Measurements from ENCODE around the gene TCEA2. TPM values are rescaled to one million over a fixed set of nuclear protein-coding genes. Genes with fewer than 3 reads are reported as not detected.
"Not testable (repeated sequence)": the region's sequence is repeated elsewhere in the genome, so short reads cannot be mapped to it uniquely, and the experiment has no call there.

TCEA2 gene
- total RNA-seq, 4 donors from 2014 or later: 22.8 to 59.0 (median 43.6) TPM

GRCh38 chr20:64084685-64085152, 21.7 kb downstream of the TCEA2 start:
- WGBS: 10% methylated on average over 2 of the region's 23 CpGs
- Histone ChIP-seq H3K4me3 (no peak overlapping the region), H3K4me1 (peaks cover 17 to 35% (median 31%) of the 10 kb centered on the region in 4 donors), H3K9me3 (no peaks in the 10 kb centered on the region), H3K36me3 (no peaks in the 10 kb centered on the region), H3K27me3 (peaks cover 0 to 68% (median 16%) of the 10 kb centered on the region in 4 donors), H3K27ac (replicated peaks in 1 of 4) (no peak overlapping the region)
- intact Hi-C loops (cut with DNase I): loop anchor here (5.0 kb wide), 1 partner anchor 38 kb away; no protein-coding TSS in a partner anchor
- no peak for TF ChIP-seq CTCF (IDR thresholded peaks at IDR 0.05)
- no peak for TF ChIP-seq EP300 (IDR thresholded peaks at IDR 0.05)
- no peak for TF ChIP-seq POLR2A (IDR thresholded peaks at IDR 0.05; ENCODE audit: low read depth)
- TF ChIP-seq POLR2AphosphoS5 (IDR thresholded peaks at IDR 0.05): no peak
- no peak for DNase-seq (ENCODE audit: extremely low spot score)

- Histone ChIP-seq H3K4me3 (no peak overlapping the region), H3K27ac (replicated peaks in 1 of 4) (no peak overlapping the region), H3K27me3 (peaks cover 0 to 72% (median 16%) of the 10 kb centered on the region in 4 donors), H3K4me1 (peaks cover 10 to 28% (median 23%) of the 10 kb centered on the region in 4 donors), H3K9me3 (no peaks in the 10 kb centered on the region), H3K36me3 (no peaks in the 10 kb centered on the region)
- 80% methylated on average over 5 of the region's 11 CpGs for WGBS
- DNase-seq (ENCODE audit: extremely low spot score): no peak
- TF ChIP-seq POLR2AphosphoS5 (IDR thresholded peaks at IDR 0.05): no peak
- no peak for TF ChIP-seq CTCF (IDR thresholded peaks at IDR 0.05)
- no peak for TF ChIP-seq POLR2A (IDR thresholded peaks at IDR 0.05; ENCODE audit: low read depth)
- TF ChIP-seq EP300 (IDR thresholded peaks at IDR 0.05): no peak
- intact Hi-C loops (cut with DNase I): no loop called here
Observed at GRCh38 chr20:64086801-64087200, 23.8 kb downstream of the TCEA2 start.

- DNase-seq (ENCODE audit: extremely low spot score); H3K36me3 ChIP-seq; intact Hi-C loops (cut with DNase I); H3K9me3 ChIP-seq; H3K27ac ChIP-seq (replicated peaks in 1 of 4); H3K4me3 ChIP-seq: not testable (repeated sequence)
- 97% methylated on average over 8 of the region's 36 CpGs for WGBS
- Histone ChIP-seq H3K27me3 (peaks cover 0 to 74% (median 16%) of the 10 kb centered on the region in 4 donors), H3K4me1 (peaks cover 10 to 28% (median 21%) of the 10 kb centered on the region in 4 donors)
Observed at GRCh38 chr20:64087226-64087825, 24.3 kb downstream of the TCEA2 start.

GRCh38 chr20:64088586-64088985, 25.6 kb downstream of the TCEA2 start:
- H3K9me3 ChIP-seq; H3K27ac ChIP-seq (replicated peaks in 1 of 4); H3K36me3 ChIP-seq; H3K4me3 ChIP-seq; DNase-seq (ENCODE audit: extremely low spot score); intact Hi-C loops (cut with DNase I): not testable (repeated sequence)
- peaks cover 0 to 70% (median 16%) of the 10 kb centered on the region in 4 donors for H3K27me3 ChIP-seq
- peaks cover 6 to 15% (median 12%) of the 10 kb centered on the region in 4 donors for H3K4me1 ChIP-seq

- H3K4me1 ChIP-seq: no peaks in the 10 kb centered on the region
Observed at GRCh38 chr20:64090165-64090564, 27.2 kb downstream of the TCEA2 start.

More at GRCh38 chr20:64090165-64090564, 27.2 kb downstream of the TCEA2 start:
- no peak for DNase-seq (ENCODE audit: extremely low spot score)
- Histone ChIP-seq H3K27me3 (peaks cover 0 to 55% (median under 1%) of the 10 kb centered on the region in 4 donors), H3K4me3 (no peak overlapping the region), H3K27ac (replicated peaks in 1 of 4) (no peak overlapping the region), H3K36me3 (no peaks in the 10 kb centered on the region), H3K9me3 (no peaks in the 10 kb centered on the region)
- no peak for TF ChIP-seq POLR2AphosphoS5 (IDR thresholded peaks at IDR 0.05)
- no peak for TF ChIP-seq EP300 (IDR thresholded peaks at IDR 0.05)
- TF ChIP-seq POLR2A (IDR thresholded peaks at IDR 0.05; ENCODE audit: low read depth): no peak
- no peak for TF ChIP-seq CTCF (IDR thresholded peaks at IDR 0.05)
- intact Hi-C loops (cut with DNase I): no loop called here
- WGBS: 62% methylated on average over 7 of the region's 10 CpGs

Measured in esophagus muscularis mucosa (tissue), 4 donors.